IMR-90 (cell line): ENCODE data around the gene XPO4. TPM values are rescaled to one million over a fixed set of nuclear protein-coding genes. Genes with fewer than 3 reads are reported as not detected.
"Not testable (repeated sequence)": the region's sequence is repeated elsewhere in the genome, so short reads cannot be mapped to it uniquely, and the experiment has no call there.

ENCODE experiments used
- ATAC-seq: fragments of 200-7000 bp; cut with Tn5 transposase; 2 replicates; pipeline ENCODE4 v1.9.1; 2020; ENCODE audit warnings: low read depth, mild to moderate bottlenecking, moderate library complexity
- BruUV-seq: library from RNA; stranded (reverse); fragments of 400-500 nt; replicated peaks from 2 replicates; lab custom pipeline; 2021; lab: Mats Ljungman, UMichigan
- CTCF ChIA-PET: fragments of 300-600 bp; formaldehyde crosslinking; extraction: SDS; loops from one replicate; lab custom pipeline; 2021; ENCODE audit warnings: antibody characterized with exemption; lab: Yijun Ruan, JAX
- POLR2A ChIA-PET: fragments of 300-600 bp; sonication (Branson Sonifier 250); formaldehyde crosslinking; loops from one replicate; lab custom pipeline; 2022; ENCODE audit warnings: antibody characterized with exemption; ENCODE audit not compliant: unreplicated experiment; lab: Charles Lee
- DNase-seq: peaks from one replicate; pipeline ENCODE4 v3.0.0; 2013
- H2AFZ ChIP-seq: replicated peaks from 2 replicates; pipeline ENCODE3; 2013; ENCODE audit warnings: low read length, mild to moderate bottlenecking; ENCODE audit not compliant: poor library complexity
- H2AK5ac ChIP-seq: 2 replicates; pipeline ENCODE4 v1.6.1; 2013; ENCODE audit warnings: low read depth, low read length, inconsistent platforms
- H2AK9ac ChIP-seq: replicated peaks from 2 replicates; pipeline ENCODE3; 2013; ENCODE audit warnings: mild to moderate bottlenecking, low read depth, low read length, moderate library complexity; ENCODE audit not compliant: poor library complexity
- H2BK120ac ChIP-seq: 2 replicates; pipeline ENCODE4 v1.6.1; 2013; ENCODE audit warnings: low read depth, low read length, inconsistent platforms
- H2BK15ac ChIP-seq: 3 replicates; pipeline ENCODE4 v1.6.1; 2013; ENCODE audit warnings: low read depth, low read length, inconsistent platforms
- H2BK20ac ChIP-seq: 2 replicates; pipeline ENCODE4 v1.6.1; 2013; ENCODE audit warnings: low read depth, mild to moderate bottlenecking, inconsistent platforms, low read length, moderate library complexity
- H2BK5ac ChIP-seq: 2 replicates; pipeline ENCODE4 v1.6.1; 2013; ENCODE audit warnings: mild to moderate bottlenecking, low read depth, low read length, inconsistent platforms; ENCODE audit not compliant: poor library complexity, severe bottlenecking
- H3K14ac ChIP-seq: replicated peaks from 2 replicates; pipeline ENCODE4 v1.6.1; 2013; ENCODE audit warnings: low read depth, low read length, inconsistent platforms
- H3K18ac ChIP-seq: 2 replicates; pipeline ENCODE4 v1.6.1; 2013; ENCODE audit warnings: low read depth, low read length, control low read depth
- H3K23ac ChIP-seq: 2 replicates; pipeline ENCODE4 v1.6.1; 2013; ENCODE audit warnings: low read depth, low read length, inconsistent platforms
- H3K27ac ChIP-seq: 2 replicates; pipeline ENCODE4 v1.5.1; 2013; ENCODE audit warnings: mild to moderate bottlenecking, control low read depth, low read length; ENCODE audit not compliant: insufficient read depth
- H3K27me3 ChIP-seq: 2 replicates; pipeline ENCODE4 v1.6.1; 2013; ENCODE audit warnings: low read length; ENCODE audit not compliant: control insufficient read depth, insufficient read depth
- H3K36me3 ChIP-seq: 2 replicates; pipeline ENCODE4 v1.6.1; 2013; ENCODE audit warnings: low read length, mixed read lengths; ENCODE audit not compliant: control insufficient read depth, insufficient read depth
- H3K4ac ChIP-seq: 2 replicates; pipeline ENCODE4 v1.6.1; 2013; ENCODE audit warnings: low read depth, low read length, inconsistent platforms
- H3K4me1 ChIP-seq: 2 replicates; pipeline ENCODE4 v1.6.1; 2013; ENCODE audit warnings: low read length, mixed read lengths; ENCODE audit not compliant: control insufficient read depth, insufficient read depth
- H3K4me2 ChIP-seq: 2 replicates; pipeline ENCODE4 v1.6.1; 2013; ENCODE audit warnings: low read depth, mild to moderate bottlenecking, control low read depth, low read length, moderate library complexity
- H3K4me3 ChIP-seq: 2 replicates; pipeline ENCODE4 v1.5.1; 2013; ENCODE audit warnings: low read depth, mild to moderate bottlenecking, control low read depth, low read length, moderate library complexity; ENCODE audit not compliant: insufficient read depth
- H3K56ac ChIP-seq: 2 replicates; pipeline ENCODE4 v1.6.1; 2013; ENCODE audit warnings: low read length, inconsistent platforms; ENCODE audit not compliant: insufficient read depth; ENCODE audit errors: extremely low read depth
- H3K79me1 ChIP-seq, 2 experiments: 2 replicates each; pipeline ENCODE4 v1.6.1; 2013; ENCODE audit warnings: low read length in 2 of 2, inconsistent platforms in 1 of 2, low read depth in 1 of 2
- H3K9ac ChIP-seq: 2 replicates; pipeline ENCODE4 v1.6.1; 2013; ENCODE audit warnings: low read depth, low read length, control low read depth
- H3K9me1 ChIP-seq: 2 replicates; pipeline ENCODE4 v1.6.1; 2013; ENCODE audit warnings: low read length, inconsistent platforms; ENCODE audit not compliant: insufficient read depth
- H3K9me3 ChIP-seq: 2 replicates; pipeline ENCODE4 v1.6.1; 2013; ENCODE audit warnings: low read length; ENCODE audit not compliant: control insufficient read depth, insufficient read depth
- H4K20me1 ChIP-seq: 2 replicates; pipeline ENCODE4 v1.6.1; 2013; ENCODE audit warnings: low read length, inconsistent platforms; ENCODE audit not compliant: insufficient read depth
- H4K5ac ChIP-seq: 2 replicates; pipeline ENCODE4 v1.6.1; 2013; ENCODE audit warnings: mild to moderate bottlenecking, low read depth, low read length, control low read depth
- H4K8ac ChIP-seq, 2 experiments: 2 replicates each; pipeline ENCODE4 v1.6.1; 2013; ENCODE audit warnings: low read depth in 2 of 2, low read length in 2 of 2, control low read depth in 1 of 2, inconsistent platforms in 1 of 2
- H4K91ac ChIP-seq: 2 replicates; pipeline ENCODE4 v1.6.1; 2013; ENCODE audit warnings: low read depth, low read length, inconsistent platforms; ENCODE audit not compliant: insufficient read depth
- WGBS, 2 experiments: methylation state at CpG; one replicate each; pipeline versions ENCODE4 v1.1.5 to v1.1.7; 2013; ENCODE audit warnings: missing lambda C conversion rate in 2 of 2; ENCODE audit not compliant: insufficient read length in 1 of 2; ENCODE audit errors: extremely low coverage in 2 of 2; 5-methylcytosine and 5-hydroxymethylcytosine counted together
- dilution Hi-C: fragments of 300-500 bp; cut with HindIII; formaldehyde crosslinking; loops from one replicate; pipeline ENCODE4 v1.14.3; 2018; ENCODE audit warnings: low sequenced_read_pairs; ENCODE audit not compliant: unreplicated experiment
- in situ Hi-C: fragments of 300-500 bp; cut with MboI; formaldehyde crosslinking; loops from 3 replicates; pipeline ENCODE4 v1.14.3; 2019; ENCODE audit warnings: low sequenced_read_pairs, inconsistent platforms, mixed read lengths
- intact Hi-C: fragments of 100-400 bp; cut with micrococcal nuclease; formaldehyde crosslinking; loops from 2 replicates; pipeline ENCODE4 v1.10.0; 2022
- polyA plus RNA-seq, 3 experiments: library from polyadenylated mRNA; depleted of rRNA; stranded (reverse); fragments of >200 nt; gene quantifications; 2 replicates each; pipeline ENCODE4 v1.2.3, GENCODE V29; 2012; ENCODE audit warnings: low replicate concordance in 1 of 3
- total RNA-seq: library from RNA; depleted of rRNA; stranded (reverse); fragments of >200 nt; gene quantifications from 2 replicates; pipeline ENCODE4 v1.2.3, GENCODE V29; 2012

The XPO4 gene
- total and polyA plus RNA-seq, 2 of the 4 experiments (the other 2 are of a cell fraction), result 5.0 to 21.1 TPM

DNA sequence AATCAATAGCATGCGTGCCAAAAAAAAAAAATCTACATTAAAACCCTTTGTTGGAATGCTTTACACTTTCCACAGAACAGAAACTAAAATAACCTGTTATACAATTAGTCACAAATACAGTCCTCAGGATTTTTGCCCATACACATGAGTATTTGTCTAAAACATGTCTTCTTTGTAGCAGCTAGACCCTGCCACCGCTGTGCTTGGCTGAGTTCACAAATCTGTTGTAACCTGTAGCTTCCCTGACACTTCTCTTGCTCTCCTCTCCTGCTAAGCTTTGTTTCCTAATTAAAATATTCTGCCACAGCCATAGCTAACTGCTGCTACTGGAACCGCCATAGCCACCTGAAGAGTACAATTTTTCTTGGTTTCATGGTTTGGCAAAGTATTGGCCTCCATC is 45.5 kb upstream of the XPO4 start:
- H4K5ac ChIP-seq, dilution Hi-C loops, H3K14ac ChIP-seq, H3K9me3 ChIP-seq, H3K4ac ChIP-seq, H2AK5ac ChIP-seq, H3K4me3 ChIP-seq, H3K4me2 ChIP-seq, H3K27me3 ChIP-seq, DNase-seq, H4K91ac ChIP-seq, intact Hi-C loops, H3K79me1 ChIP-seq, H2BK20ac ChIP-seq, H3K56ac ChIP-seq, H2AK9ac ChIP-seq, ATAC-seq, H4K20me1 ChIP-seq, H2BK15ac ChIP-seq, H3K36me3 ChIP-seq, H3K9me1 ChIP-seq, H3K9ac ChIP-seq, H2AFZ ChIP-seq, H3K27ac ChIP-seq, H3K4me1 ChIP-seq, H4K8ac ChIP-seq, H2BK120ac ChIP-seq, BruUV-seq, H3K23ac ChIP-seq, H3K18ac ChIP-seq, H2BK5ac ChIP-seq: not testable (repeated sequence)
- POLR2A ChIA-PET, result interaction anchor here (0.5 kb wide), 1 partner anchor 140 kb away, joined by 5 read pairs; no protein-coding TSS in a partner anchor
- WGBS, 2 experiments, result no CpG with 5 or more reads among the region's 3 CpGs
- CTCF ChIA-PET, result interaction anchor here (0.6 kb wide), 1 partner anchor 174 kb away, joined by 4 read pairs; no protein-coding TSS in a partner anchor
- in situ Hi-C loops, result loop anchor here (10.0 kb wide), 1 partner anchor 527 kb away; no protein-coding TSS in a partner anchor
